ENCODE measurements around the gene DSCAML1.
A peak's percentile ranks its signal among the peaks of the same experiment; 100 is the strongest.
"Not testable (repeated sequence)": the region's sequence is repeated elsewhere in the genome, so short reads cannot be mapped to it uniquely, and the experiment has no call there.

DSCAML1 gene

GRCh38 chr11:117817368-117818040 is 20.5 kb upstream of the DSCAML1 start:
- peak; percentile 81 for DNase-seq (ENCODE audit: low read depth)

GRCh38 chr11:117816846-117817367 is 19.9 kb upstream of the DSCAML1 start:
- no peak for DNase-seq (ENCODE audit: low read depth)

- DNase-seq (ENCODE audit: low read depth), result no peak
Measured at GRCh38 chr11:117816151-117816741, 19.2 kb upstream of the DSCAML1 start.

GRCh38 chr11:117815262-117815803 is 18.3 kb upstream of the DSCAML1 start:
- DNase-seq (ENCODE audit: low read depth), result peak; percentile 47

GRCh38 chr11:117814766-117815261 is 17.8 kb upstream of the DSCAML1 start:
- peak; percentile 82 for DNase-seq (ENCODE audit: low read depth)

GRCh38 chr11:117814204-117814765 is 17.3 kb upstream of the DSCAML1 start:
- DNase-seq (ENCODE audit: low read depth), result no peak

- not testable (repeated sequence) for DNase-seq (ENCODE audit: low read depth)
Measured at GRCh38 chr11:117810056-117810451, 13.0 kb upstream of the DSCAML1 start.

GRCh38 chr11:117809236-117810055 is 12.4 kb upstream of the DSCAML1 start:
- DNase-seq (ENCODE audit: low read depth), result no peak

GRCh38 chr11:117808784-117809183 is 11.8 kb upstream of the DSCAML1 start:
- no peak for DNase-seq (ENCODE audit: low read depth)

- DNase-seq (ENCODE audit: low read depth), result peak; percentile 83
Measured at GRCh38 chr11:117807482-117808327, 10.7 kb upstream of the DSCAML1 start.

- no peak for DNase-seq (ENCODE audit: low read depth)
Measured at GRCh38 chr11:117806846-117807245, 9.8 kb upstream of the DSCAML1 start.

GRCh38 chr11:117805045-117805444 is 8.0 kb upstream of the DSCAML1 start:
- DNase-seq (ENCODE audit: low read depth), result no peak

GRCh38 chr11:117803896-117804295 is 6.9 kb upstream of the DSCAML1 start:
- no peak for DNase-seq (ENCODE audit: low read depth)

GRCh38 chr11:117799634-117800033 is 2.6 kb upstream of the DSCAML1 start:
- no peak for DNase-seq (ENCODE audit: low read depth)

- no peak for DNase-seq (ENCODE audit: low read depth)
Measured at GRCh38 chr11:117796456-117796871, 552 bp downstream of the DSCAML1 start.

- no peak for DNase-seq (ENCODE audit: low read depth)
Measured at GRCh38 chr11:117795638-117796455, 1.2 kb downstream of the DSCAML1 start.

- DNase-seq (ENCODE audit: low read depth), result no peak
Measured at GRCh38 chr11:117794772-117795629, 2.0 kb downstream of the DSCAML1 start.

- no peak for DNase-seq (ENCODE audit: low read depth)
Measured at GRCh38 chr11:117794135-117794534, 2.9 kb downstream of the DSCAML1 start.

GRCh38 chr11:117793583-117793982 is 3.4 kb downstream of the DSCAML1 start:
- no peak for DNase-seq (ENCODE audit: low read depth)

Measured in activated T-cell treated with anti-CD3 and anti-CD28 coated beads for 1 hour (primary cell).